Measurements from ENCODE around the gene DAAM1. TPM values are rescaled to one million over a fixed set of nuclear protein-coding genes. Genes with fewer than 3 reads are reported as not detected.

DAAM1 gene
- polyA plus RNA-seq, 3 donors, result 3.2 to 6.3 (median 4.4) TPM

DNA sequence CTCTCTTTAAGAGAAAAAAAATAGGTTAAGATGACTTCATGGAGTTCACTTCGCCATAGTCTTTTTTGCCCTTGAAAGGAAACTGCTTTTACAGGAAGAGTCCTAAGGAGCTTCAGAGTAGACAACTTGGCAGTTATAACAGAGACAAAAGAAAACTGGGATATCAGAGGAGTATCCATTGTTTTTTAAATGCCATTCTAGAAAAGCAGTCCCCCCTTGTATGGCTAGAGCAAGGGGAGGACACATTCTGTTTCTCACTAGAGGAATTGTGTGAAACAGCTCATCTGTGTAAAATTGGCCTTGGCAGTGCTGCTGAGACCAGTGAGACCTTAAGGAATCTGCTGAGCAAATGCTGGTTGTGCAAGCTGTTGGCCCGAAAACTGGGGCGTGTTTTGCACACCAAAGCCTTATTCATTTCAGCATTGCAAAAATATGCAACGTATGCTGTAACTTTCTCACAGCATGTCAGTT, 148.7 kb downstream of the DAAM1 start:
- Histone ChIP-seq H3K9me3 (replicated peaks in 1 of 2; ENCODE audit: control insufficient read depth in 1 of 2, insufficient read depth in 1 of 2, low read length in 2 of 2) (no peaks in the 10 kb centered on the region), H3K27ac (ENCODE audit: low read depth in 1 of 2, low read length in 2 of 2) (peak overlapping the region; percentile 40 to 84), H3K4me3 (replicated peaks in 1 of 3; ENCODE audit: low read depth in 2 of 3, low read length in 3 of 3) (peak overlapping the region in 1 of 3 experiments; percentile 31), H4K20me1 (ENCODE audit: insufficient read depth, low read length) (no peaks in the 10 kb centered on the region), H3K4me2 (replicated peaks; ENCODE audit: extremely low read depth, low read length, poor library complexity, severe bottlenecking) (peak overlapping the region; percentile 51), H3K4me1 (ENCODE audit: control insufficient read depth in 1 of 2, insufficient read depth in 2 of 2, low read length in 2 of 2) (peaks cover 34 to 35% of the 10 kb centered on the region in 2 donors), H3K9ac (ENCODE audit: insufficient read depth, low read length, poor library complexity, severe bottlenecking) (no peak overlapping the region), H2AFZ (ENCODE audit: insufficient read depth, low read depth, low read length, poor library complexity, severe bottlenecking) (peak overlapping the region; percentile 41), H3K79me2 (ENCODE audit: insufficient read depth, low read length) (no peaks in the 10 kb centered on the region), H3K27me3 (ENCODE audit: control insufficient read depth in 2 of 2, insufficient read depth in 2 of 2, low read length in 2 of 2) (no peaks in the 10 kb centered on the region), H3K36me3 (replicated peaks in 1 of 2; ENCODE audit: control insufficient read depth in 1 of 2, insufficient read depth in 2 of 2, low read length in 2 of 2) (no peaks in the 10 kb centered on the region)
- peak; percentile 41 to 63 (median 44) for DNase-seq
- H3K27me3 Mint-ChIP-seq (ENCODE audit: low read depth in 3 of 3), result no peaks in the 10 kb centered on the region
- 15% methylated on average over 3 of the region's 4 CpGs for WGBS (ENCODE audit: insufficient coverage)
- H3K4me1 Mint-ChIP-seq, result peaks cover 51% of the 10 kb centered on the region
- peaks cover 17 to 18% of the 10 kb centered on the region in 2 donors for H3K36me3 Mint-ChIP-seq
- H3K4me3 Mint-ChIP-seq, result no peak overlapping the region
- TF ChIP-seq, protein P1, sequence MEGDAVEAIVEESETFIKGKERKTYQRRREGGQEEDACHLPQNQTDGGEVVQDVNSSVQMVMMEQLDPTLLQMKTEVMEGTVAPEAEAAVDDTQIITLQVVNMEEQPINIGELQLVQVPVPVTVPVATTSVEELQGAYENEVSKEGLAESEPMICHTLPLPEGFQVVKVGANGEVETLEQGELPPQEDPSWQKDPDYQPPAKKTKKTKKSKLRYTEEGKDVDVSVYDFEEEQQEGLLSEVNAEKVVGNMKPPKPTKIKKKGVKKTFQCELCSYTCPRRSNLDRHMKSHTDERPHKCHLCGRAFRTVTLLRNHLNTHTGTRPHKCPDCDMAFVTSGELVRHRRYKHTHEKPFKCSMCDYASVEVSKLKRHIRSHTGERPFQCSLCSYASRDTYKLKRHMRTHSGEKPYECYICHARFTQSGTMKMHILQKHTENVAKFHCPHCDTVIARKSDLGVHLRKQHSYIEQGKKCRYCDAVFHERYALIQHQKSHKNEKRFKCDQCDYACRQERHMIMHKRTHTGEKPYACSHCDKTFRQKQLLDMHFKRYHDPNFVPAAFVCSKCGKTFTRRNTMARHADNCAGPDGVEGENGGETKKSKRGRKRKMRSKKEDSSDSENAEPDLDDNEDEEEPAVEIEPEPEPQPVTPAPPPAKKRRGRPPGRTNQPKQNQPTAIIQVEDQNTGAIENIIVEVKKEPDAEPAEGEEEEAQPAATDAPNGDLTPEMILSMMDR (IDR thresholded peaks at IDR 0.05), result no peak
- peaks cover 0 to 3% (median 0%) of the 10 kb centered on the region in 7 donors for H3K9me3 Mint-ChIP-seq
- intact Hi-C loops (cut with micrococcal nuclease), result no loop called here
- peak overlapping the region; percentile 51 to 85 (median 75) for H3K27ac Mint-ChIP-seq

DNA sequence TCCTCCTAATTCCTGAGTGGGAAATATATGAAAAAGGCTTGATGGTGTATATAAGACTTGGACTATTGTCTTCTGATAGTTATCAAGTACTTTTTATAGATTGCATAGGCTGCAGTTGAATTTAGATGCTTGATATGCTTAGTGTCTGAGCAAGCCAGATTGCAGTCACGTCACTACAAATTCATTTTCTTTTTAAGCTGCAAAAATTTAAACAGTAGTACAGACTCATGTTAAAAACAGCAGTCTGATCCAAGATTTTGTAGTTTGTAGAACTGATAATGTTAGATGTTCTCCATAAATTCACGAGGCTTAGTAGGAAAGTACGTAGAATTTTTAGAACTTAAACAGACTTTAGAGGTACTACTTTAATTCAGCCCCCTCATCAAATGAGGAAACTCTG, 150.3 kb downstream of the DAAM1 start:
- intact Hi-C loops (cut with micrococcal nuclease), result no loop called here
- Histone ChIP-seq H3K36me3 (replicated peaks in 1 of 2; ENCODE audit: control insufficient read depth in 1 of 2, insufficient read depth in 2 of 2, low read length in 2 of 2) (no peaks in the 10 kb centered on the region), H3K4me1 (ENCODE audit: control insufficient read depth in 1 of 2, insufficient read depth in 2 of 2, low read length in 2 of 2) (peaks cover 23 to 26% of the 10 kb centered on the region in 2 donors), H4K20me1 (ENCODE audit: insufficient read depth, low read length) (no peaks in the 10 kb centered on the region), H3K27me3 (ENCODE audit: control insufficient read depth in 2 of 2, insufficient read depth in 2 of 2, low read length in 2 of 2) (no peaks in the 10 kb centered on the region), H2AFZ (ENCODE audit: insufficient read depth, low read depth, low read length, poor library complexity, severe bottlenecking) (no peak overlapping the region), H3K4me2 (replicated peaks; ENCODE audit: extremely low read depth, low read length, poor library complexity, severe bottlenecking) (no peak overlapping the region), H3K9ac (ENCODE audit: insufficient read depth, low read length, poor library complexity, severe bottlenecking) (no peak overlapping the region), H3K9me3 (replicated peaks in 1 of 2; ENCODE audit: control insufficient read depth in 1 of 2, insufficient read depth in 1 of 2, low read length in 2 of 2) (no peaks in the 10 kb centered on the region), H3K27ac (ENCODE audit: low read depth in 1 of 2, low read length in 2 of 2) (no peak overlapping the region), H3K79me2 (ENCODE audit: insufficient read depth, low read length) (no peaks in the 10 kb centered on the region), H3K4me3 (replicated peaks in 1 of 3; ENCODE audit: low read depth in 2 of 3, low read length in 3 of 3) (no peak overlapping the region)
- Mint-ChIP-seq H3K4me3 (no peak overlapping the region), H3K27me3 (ENCODE audit: low read depth in 3 of 3) (peaks cover 0 to 2% (median 0%) of the 10 kb centered on the region in 3 donors), H3K27ac (no peak overlapping the region), H3K4me1 (peaks cover 37% of the 10 kb centered on the region), H3K9me3 (no peaks in the 10 kb centered on the region), H3K36me3 (peaks cover 17 to 18% of the 10 kb centered on the region in 2 donors)
- DNase-seq, result no peak
- no CpG with 5 or more reads among the region's 3 CpGs for WGBS (ENCODE audit: insufficient coverage)
- TF ChIP-seq, protein P1 (IDR thresholded peaks at IDR 0.05), result no peak
